Mesothelial cell of epicardium (in vitro differentiated cells): Measurements from ENCODE around the gene FBXW4. TPM values are rescaled to one million over a fixed set of nuclear protein-coding genes. Genes with fewer than 3 reads are reported as not detected.

ENCODE experiments used
- DNase-seq, 2 experiments: peaks; one replicate each; pipeline ENCODE4 v3.0.0; 2021; ENCODE audit warnings: low spot score in 2 of 2; ENCODE audit not compliant: unreplicated experiment in 2 of 2
- H3K27ac Mint-ChIP-seq: 2 replicates; pipeline ENCODE4 v1.8.0; 2021; ENCODE audit warnings: mixed read lengths
- H3K27me3 Mint-ChIP-seq: 2 replicates; pipeline ENCODE4 v1.8.0; 2021; ENCODE audit warnings: low read depth, mixed read lengths
- H3K36me3 Mint-ChIP-seq: 2 replicates; pipeline ENCODE4 v1.8.0; 2021; ENCODE audit warnings: mixed read lengths
- H3K4me1 Mint-ChIP-seq: 2 replicates; pipeline ENCODE4 v1.8.0; 2021; ENCODE audit warnings: mixed read lengths
- H3K4me3 Mint-ChIP-seq: 2 replicates; pipeline ENCODE4 v1.8.0; 2021; ENCODE audit warnings: mild to moderate bottlenecking, moderate library complexity, mixed read lengths
- H3K9me3 Mint-ChIP-seq: 2 replicates; pipeline ENCODE4 v1.8.0; 2021; ENCODE audit warnings: mixed read lengths
- total RNA-seq: library from RNA; stranded (reverse); gene quantifications from 3 replicates; pipeline ENCODE4 v1.2.1, GENCODE V29; 2021
- TF ChIP-seq, protein P1 (sequence below): fragments of 200-600 bp; sonication (generic); IDR thresholded peaks from one replicate; pipeline ENCODE4 v1.5.0; 2021; ENCODE audit warnings: antibody characterized with exemption; ENCODE audit not compliant: unreplicated experiment

FBXW4 gene
- total RNA-seq, 1 donor from 2014 or later: 65.9 TPM

DNA sequence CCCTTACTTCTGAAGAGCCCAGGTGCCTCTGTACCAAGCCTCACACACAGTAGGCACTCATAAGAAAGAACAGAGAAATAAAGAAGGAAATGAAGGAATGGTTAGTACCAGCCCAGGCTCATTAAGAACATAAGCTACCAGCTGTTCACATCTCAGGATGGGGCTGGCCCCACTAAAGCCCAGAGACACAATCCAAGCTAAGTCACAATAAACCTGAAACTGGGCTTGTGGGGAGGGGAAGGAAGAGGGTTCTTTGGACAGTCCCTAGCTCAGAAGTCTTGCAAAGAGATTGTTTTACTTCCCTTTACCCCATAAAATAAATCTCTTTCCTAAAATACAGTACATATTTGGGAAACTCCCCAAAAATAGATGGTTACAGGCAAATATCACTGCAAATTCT lies 24.3 kb downstream of the FBXW4 start:
- TF ChIP-seq, protein P1, sequence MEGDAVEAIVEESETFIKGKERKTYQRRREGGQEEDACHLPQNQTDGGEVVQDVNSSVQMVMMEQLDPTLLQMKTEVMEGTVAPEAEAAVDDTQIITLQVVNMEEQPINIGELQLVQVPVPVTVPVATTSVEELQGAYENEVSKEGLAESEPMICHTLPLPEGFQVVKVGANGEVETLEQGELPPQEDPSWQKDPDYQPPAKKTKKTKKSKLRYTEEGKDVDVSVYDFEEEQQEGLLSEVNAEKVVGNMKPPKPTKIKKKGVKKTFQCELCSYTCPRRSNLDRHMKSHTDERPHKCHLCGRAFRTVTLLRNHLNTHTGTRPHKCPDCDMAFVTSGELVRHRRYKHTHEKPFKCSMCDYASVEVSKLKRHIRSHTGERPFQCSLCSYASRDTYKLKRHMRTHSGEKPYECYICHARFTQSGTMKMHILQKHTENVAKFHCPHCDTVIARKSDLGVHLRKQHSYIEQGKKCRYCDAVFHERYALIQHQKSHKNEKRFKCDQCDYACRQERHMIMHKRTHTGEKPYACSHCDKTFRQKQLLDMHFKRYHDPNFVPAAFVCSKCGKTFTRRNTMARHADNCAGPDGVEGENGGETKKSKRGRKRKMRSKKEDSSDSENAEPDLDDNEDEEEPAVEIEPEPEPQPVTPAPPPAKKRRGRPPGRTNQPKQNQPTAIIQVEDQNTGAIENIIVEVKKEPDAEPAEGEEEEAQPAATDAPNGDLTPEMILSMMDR: no peak
- Mint-ChIP-seq H3K27me3 (no peaks in the 10 kb centered on the region), H3K4me1 (peaks cover 6% of the 10 kb centered on the region), H3K36me3 (peaks cover 63% of the 10 kb centered on the region), H3K9me3 (peaks cover 2% of the 10 kb centered on the region), H3K4me3 (no peak overlapping the region), H3K27ac (no peak overlapping the region)
- no peak for DNase-seq

DNA sequence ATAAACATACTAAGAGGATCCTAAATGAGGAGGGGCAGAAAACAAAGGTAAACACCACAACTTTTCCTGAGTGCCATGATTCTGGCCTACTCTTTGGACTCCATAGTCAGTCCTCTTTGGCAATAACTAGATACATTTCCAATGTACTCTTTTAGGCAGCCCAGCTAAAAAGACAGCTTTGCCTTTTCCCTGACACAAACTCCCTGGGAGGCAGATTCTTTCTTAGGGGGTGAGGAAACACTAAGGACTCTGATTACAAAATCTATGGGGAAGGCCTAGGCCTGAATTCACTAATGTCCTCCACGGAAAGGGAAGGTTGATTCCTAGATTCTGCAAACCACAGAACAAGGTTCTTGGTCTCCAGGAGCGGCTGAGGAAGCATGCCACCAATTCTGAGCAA lies 25.8 kb downstream of the FBXW4 start:
- H3K27me3 Mint-ChIP-seq: no peaks in the 10 kb centered on the region
- H3K27ac Mint-ChIP-seq: no peak overlapping the region
- peaks cover 57% of the 10 kb centered on the region for H3K36me3 Mint-ChIP-seq
- H3K4me1 Mint-ChIP-seq: peaks cover 6% of the 10 kb centered on the region
- H3K9me3 Mint-ChIP-seq: no peaks in the 10 kb centered on the region
- no peak for DNase-seq
- TF ChIP-seq, protein P1: no peak
- H3K4me3 Mint-ChIP-seq: no peak overlapping the region

DNA sequence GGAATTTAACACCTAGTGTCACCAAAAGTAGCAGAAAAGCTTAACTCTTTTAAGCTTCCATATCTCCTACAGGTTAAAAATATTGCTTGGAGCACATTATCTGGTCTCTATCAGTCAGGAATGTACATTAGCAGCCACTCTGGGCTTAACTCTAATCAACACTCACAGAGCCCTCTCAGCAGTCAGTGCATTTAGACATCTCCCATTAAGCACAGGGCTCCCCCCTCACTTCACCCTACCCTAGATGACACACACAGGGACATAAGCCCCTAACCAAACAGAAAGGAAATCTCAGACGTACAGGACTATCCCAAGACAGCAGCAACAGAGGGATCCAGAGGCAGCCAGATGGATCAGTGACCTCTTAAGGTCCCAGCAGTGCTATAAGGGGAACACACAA lies 26.4 kb downstream of the FBXW4 start:
- H3K36me3 Mint-ChIP-seq: peaks cover 60% of the 10 kb centered on the region
- no peaks in the 10 kb centered on the region for H3K27me3 Mint-ChIP-seq
- TF ChIP-seq, protein P1: no peak
- H3K4me3 Mint-ChIP-seq: no peak overlapping the region
- no peak for DNase-seq
- no peaks in the 10 kb centered on the region for H3K9me3 Mint-ChIP-seq
- peaks cover 6% of the 10 kb centered on the region for H3K4me1 Mint-ChIP-seq
- peak overlapping the region; percentile 8 for H3K27ac Mint-ChIP-seq

DNA sequence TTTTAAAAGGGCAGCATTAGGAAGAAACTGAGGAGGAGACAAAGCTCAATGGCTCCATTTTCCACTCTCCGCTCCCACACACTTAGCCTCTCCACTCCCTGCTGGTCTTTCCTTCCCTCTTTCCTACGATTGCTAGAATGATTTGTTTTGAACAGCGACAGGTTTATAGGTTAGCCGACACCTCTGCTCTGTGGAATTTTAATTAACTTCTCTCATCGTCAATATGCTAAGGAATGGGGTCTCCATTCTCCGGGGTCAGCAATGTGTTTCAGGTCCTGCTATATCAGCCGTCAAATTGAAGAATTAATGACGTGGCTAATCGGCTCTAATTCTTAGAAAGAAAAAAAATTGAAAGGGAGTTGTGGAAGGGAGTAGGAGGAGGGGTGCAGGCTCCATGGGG lies 28.9 kb downstream of the FBXW4 start:
- H3K4me3 Mint-ChIP-seq: no peak overlapping the region
- no peak for DNase-seq
- H3K36me3 Mint-ChIP-seq: peaks cover 51% of the 10 kb centered on the region
- TF ChIP-seq, protein P1: no peak
- H3K9me3 Mint-ChIP-seq: no peaks in the 10 kb centered on the region
- H3K27me3 Mint-ChIP-seq: no peaks in the 10 kb centered on the region
- H3K4me1 Mint-ChIP-seq: peaks cover 6% of the 10 kb centered on the region
- no peak overlapping the region for H3K27ac Mint-ChIP-seq

DNA sequence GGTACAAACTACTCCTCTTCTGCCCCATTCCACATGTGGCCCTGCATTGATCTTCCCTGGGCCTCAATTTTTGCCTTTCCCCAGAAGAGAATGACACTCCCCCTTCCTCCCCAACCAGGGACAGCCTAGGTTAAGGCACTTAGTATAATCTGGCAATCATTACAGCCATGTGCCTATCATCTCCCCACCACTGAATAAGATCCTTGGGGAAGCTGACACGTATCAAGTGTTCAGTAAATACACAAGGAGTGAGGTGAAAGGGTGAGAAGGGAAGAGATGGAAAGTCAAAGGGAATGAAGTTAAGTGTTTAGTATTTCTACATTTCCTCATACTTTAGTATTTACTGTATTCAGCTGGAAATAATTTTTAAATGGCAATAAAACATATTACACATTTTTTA lies 31.9 kb downstream of the FBXW4 start:
- H3K27ac Mint-ChIP-seq: no peak overlapping the region
- H3K9me3 Mint-ChIP-seq: no peaks in the 10 kb centered on the region
- no peak for DNase-seq
- H3K4me1 Mint-ChIP-seq: peaks cover under 1% of the 10 kb centered on the region
- TF ChIP-seq, protein P1: no peak
- H3K27me3 Mint-ChIP-seq: no peaks in the 10 kb centered on the region
- peaks cover 41% of the 10 kb centered on the region for H3K36me3 Mint-ChIP-seq
- H3K4me3 Mint-ChIP-seq: no peak overlapping the region

DNA sequence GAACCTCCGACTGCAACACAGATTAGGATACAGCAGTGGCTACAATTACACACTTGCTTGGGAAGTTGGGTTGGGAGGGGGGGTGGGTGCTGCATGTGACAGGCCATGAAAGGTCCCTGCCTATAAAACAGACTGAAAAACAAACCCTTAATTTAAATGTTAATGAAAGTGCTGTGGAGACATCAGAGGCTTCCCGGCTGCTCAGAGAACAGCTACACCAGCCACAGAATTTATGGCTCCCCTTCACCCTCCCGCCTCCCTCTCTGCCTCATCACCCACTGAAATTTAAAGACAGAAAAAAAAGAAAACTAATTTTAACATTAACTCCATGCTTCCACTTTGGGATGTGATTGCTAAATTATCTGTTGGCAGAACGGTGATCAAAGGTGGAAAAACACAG lies 34.7 kb downstream of the FBXW4 start:
- no peak overlapping the region for H3K4me3 Mint-ChIP-seq
- TF ChIP-seq, protein P1: no peak

More for the DNA sequence above, 34.7 kb downstream of the FBXW4 start:
- no peak overlapping the region for H3K27ac Mint-ChIP-seq
- peaks cover 40% of the 10 kb centered on the region for H3K36me3 Mint-ChIP-seq
- no peak for DNase-seq
- H3K9me3 Mint-ChIP-seq: no peaks in the 10 kb centered on the region
- H3K27me3 Mint-ChIP-seq: no peaks in the 10 kb centered on the region
- no peaks in the 10 kb centered on the region for H3K4me1 Mint-ChIP-seq
